GM21737 (cell line): ENCODE measurements around the gene NUP42.

ENCODE experiments used
- ATAC-seq: cut with Tn5 transposase; IDR thresholded peaks from one replicate; pipeline ENCODE4 v1.9.1; 2021; ENCODE audit warnings: mild to moderate bottlenecking, moderate library complexity; ENCODE audit not compliant: unreplicated experiment

NUP42 gene

DNA sequence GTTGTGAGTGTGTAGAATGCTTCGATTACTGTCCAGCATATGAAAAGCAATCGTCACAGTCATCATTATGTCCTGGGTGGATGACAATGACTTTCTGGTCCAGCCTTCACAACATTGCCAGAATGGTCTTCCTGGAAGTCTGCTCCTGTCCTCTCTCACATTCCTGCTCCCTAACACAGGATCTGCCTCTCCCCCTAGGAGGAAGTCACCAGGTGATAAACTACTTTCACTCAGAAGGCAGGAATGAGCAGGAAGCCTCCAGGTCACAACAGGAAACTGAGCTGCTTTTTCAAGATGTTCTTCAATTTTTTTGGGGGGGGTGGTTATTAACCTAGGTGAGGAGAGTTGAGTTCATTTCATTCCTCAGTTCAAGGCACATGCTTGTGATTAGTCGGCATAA, 51.1 kb downstream of the NUP42 start:
- no peak for ATAC-seq

DNA sequence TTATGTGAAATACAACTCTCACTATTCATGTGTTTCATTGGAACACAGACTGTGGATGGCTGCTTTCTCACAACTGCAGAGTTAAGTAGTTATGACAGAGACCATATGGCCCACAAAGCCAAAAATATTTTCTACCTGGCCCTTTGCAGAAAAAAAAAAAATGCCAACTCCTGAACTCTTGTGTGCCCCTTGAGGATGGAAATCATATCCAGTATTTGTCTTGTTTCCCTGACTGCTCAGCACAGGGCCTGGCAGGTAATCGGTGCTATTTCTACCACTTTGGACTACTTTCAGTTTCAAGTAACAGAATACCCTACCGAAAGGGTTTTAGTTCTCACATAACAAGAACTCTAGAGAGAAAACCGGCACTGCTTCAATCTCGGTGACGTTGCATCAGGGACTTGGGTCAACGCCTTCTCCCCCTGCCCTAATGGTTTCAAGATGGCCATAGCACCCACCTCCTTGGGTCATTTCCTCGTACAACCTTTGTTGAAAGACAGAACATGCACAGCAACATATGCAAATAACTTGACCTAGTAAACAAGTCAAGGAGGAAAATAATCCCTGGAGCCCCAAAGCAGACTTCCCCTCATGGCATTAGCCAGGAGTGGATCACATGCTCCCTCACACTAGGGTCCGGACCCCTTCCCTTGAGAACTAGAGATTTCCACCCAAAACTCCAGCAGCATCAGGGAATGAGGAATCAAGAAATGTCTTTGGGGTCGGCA, 52.9 kb downstream of the NUP42 start:
- no peak for ATAC-seq

DNA sequence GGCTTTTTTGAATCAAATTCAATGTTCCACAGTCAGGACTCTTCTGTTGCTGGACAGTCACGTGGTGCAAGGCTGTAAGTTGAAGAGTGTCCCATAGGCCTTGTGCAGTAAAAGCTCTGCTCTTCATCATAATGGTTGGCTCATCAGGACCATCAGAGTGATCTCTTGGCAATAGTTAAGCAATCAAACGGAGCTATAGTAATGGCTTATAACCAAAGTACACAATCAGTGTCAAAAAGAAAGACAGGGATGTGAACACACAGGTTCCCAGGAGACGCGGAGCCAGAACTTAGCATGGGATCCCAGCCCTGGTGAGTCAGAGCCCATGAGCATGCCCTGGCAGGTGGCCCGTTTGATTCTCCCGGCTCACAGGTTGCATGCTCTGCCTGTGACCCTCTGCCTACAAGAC, 54.0 kb downstream of the NUP42 start:
- no peak for ATAC-seq

DNA sequence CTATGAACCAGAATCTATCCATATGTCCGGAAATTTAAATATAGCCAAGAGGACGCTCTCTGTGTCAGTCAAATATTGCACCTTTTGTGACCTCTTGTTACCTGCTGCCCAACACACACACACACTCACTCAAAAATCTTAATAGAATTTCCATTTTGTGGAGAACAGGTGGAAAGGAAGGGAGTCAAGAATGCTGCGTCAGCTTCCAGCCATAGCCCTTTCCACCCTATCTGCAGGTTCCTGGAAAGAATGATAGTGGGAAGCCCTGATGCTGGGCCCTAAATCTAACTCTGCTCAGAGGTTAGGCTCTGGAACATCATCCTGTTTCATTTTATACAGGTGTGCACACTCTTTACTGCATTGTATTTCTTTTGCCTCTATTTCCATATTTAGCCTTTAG, 55.2 kb downstream of the NUP42 start:
- no peak for ATAC-seq

DNA sequence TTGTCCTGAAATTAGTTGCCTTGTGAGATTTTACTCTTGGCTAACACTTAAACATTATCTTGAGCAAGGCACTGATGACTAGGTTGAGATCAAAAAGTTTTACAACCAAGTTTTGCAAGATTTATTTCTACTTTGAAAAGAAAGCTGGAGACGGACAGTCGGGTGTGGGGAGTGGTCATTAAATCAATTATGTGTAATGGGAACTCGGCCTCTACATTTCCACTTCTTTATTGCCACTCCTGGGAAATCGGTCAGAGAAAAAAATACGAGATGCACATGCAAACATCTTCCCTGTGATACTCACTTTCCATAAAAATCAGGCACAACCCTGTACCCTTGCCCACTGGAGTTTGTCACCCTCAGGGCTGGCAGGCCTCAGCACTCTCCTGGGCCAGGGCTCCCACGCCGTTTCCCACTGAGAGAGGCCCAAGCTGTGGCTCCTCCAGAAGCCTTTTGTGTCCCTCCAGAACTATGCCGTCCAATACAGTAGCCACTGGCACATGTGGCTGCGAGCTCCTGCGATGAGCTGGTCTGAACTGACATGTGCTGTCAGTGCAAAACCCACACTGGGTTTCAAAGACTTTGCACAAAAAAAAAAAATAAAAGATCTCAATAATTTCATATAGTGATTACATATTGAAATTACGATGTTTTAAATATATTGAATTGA, 57.3 kb downstream of the NUP42 start:
- ATAC-seq = no peak

DNA sequence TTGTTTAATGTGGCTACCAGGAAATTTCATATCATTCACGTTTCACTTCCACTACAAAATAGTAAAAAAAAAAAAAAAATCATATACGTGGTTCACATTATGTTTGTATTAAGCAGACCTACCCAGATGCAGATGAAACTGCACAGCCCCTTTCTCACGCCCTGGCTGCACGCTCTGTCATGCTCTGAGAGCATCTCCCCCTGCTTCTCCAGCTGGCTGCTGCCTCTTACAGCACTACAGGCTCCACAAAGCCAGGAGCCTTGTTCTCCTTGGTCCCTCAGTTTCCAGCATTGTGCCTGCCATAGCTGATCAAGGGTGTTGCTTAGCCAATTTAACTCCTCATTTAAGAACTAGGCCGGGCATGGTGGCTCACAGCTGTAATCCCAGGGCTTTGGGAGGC, 57.9 kb downstream of the NUP42 start:
- no peak for ATAC-seq

DNA sequence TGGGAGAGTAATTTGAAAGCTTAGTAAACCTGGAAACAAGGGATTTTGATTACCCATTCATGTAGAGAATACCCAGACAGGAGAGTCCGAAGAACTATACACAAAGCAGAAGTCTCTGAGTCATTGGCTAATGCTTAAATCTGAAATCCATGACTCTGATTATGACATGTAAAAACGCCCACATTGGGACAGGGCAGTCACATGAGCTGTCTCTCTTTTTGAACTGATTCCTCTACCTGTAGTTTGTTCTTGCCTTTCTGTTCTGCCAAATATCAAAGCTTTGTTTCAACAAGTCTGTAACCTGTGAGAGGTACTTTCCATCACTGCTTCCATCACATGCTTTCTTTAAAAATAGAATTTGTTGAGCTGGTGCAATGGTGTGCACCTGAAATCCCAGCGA, 60.5 kb downstream of the NUP42 start:
- no peak for ATAC-seq

DNA sequence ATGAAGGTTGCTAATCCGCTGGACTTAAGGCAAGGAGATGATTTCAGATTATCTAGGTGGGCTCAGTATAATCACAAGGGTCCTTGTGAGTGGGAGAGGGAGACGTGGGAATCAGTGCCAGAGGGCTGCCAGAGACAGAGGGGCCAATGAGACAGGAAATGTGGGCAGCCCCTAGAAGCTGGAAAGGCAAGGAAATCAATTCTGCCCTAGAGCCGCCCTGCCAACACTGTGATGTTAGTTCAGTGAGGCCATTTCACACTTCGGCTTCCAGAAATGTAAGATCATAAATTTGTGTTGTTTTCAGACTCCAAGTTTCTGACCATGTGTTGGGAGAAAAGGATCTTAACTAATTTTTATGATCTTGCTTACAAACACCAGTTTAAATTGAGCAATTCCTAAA, 61.1 kb downstream of the NUP42 start:
- no peak for ATAC-seq

DNA sequence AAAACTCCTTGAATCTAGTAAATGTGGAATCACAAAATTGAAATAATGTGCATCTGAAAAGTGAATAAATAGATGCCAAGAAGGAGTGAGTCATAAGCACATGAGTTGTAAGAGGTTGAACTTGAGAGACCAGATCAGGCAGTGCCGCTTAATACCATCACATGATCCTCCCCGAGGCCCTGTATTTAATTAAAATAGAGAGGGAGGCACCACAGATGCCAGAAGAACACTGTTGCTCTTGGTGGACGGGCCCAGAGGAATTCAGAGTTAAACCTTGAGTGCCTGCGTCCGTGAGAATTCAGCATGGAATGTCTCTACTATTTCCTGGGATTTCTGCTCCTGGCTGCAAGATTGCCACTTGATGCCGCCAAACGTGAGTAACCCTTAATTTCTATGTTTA, 64.7 kb downstream of the NUP42 start, which contains the start of gene GPNMB:
Gene GPNMB, plus strand, starts transcription at position 221 of the 400 bp plus-strand sequence. Its CDS starts 83 bp downstream, at position 304.
- ATAC-seq = no peak

DNA sequence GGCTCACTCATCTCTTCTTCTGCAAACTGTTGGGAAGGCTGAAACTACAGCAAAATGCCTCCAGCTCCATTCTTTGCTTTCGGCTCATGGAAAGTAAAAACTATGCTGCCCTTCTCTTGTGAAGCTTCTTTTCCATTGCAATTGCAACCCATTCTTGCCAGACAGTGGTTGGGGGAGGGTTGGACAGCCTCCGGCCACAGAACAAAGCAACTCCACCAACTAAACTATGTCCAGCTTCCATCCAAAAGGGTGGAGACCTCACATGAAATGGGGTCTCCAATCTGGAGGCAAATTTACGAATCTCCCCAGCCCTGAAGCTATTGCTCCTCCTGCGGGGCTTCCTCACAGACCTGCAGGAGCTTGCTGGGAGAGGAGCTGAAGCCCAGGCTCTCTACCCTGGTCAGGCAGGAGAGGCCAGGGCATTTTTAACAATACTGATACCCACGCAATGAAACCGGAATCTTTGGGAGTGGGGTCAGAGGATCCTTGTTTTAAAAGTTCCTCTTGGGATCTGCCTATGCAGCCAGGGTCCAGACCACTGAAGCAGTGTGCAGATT, 65.3 kb downstream of the NUP42 start:
- no peak for ATAC-seq

DNA sequence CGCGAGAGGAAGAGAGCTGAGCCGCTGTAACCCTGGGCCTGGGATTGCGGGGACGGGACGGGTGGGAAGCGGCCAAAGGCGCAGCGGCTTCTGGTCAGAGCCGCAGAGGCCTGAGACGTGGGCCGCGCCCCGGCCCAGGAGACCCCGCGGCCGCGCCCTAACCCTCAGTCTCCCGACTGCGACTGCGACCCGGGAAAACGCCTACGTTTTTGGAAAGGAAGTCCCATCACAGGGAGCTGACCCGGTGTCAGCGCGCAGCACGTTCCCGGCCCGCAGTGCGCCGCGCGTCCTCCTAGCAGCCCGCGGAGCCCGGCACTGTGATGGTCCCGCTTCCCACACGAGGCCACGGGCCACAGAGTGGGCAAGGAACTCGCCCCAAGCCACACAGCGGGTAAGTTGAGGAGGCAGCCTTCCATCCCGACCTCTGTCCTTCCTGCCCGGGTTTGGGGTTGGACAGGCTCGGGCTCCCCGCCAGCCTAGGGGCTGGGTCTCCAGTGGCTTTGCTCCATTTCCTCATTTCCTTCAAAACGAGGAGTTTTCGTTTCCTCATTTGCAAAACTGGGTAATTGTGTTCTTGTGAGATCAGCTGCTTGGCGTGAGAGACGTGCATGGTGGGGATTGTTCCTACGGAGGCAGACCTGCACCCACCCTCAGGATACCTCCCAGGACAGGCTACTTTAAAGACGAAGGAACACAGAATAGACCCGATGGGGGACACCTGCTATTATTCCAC, 65.9 kb downstream of the NUP42 start:
- ATAC-seq = no peak

DNA sequence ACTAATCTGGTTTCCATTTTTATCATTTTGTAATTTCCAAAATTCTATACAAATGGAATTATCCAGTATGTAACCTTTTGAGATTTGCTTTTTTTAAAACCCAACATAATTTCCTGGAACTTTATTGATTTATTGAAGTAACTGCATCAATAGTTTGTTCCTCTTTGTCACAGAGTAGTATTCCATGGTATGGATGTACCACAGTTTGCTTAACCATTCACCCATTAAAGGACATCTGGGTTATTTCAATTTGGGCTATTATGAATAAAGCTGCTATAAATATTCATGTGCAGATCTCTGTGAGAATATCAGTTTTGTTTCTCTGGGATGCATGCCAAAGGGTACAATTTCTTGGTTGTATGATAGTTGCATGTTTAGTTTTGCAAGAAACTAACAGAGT, 67.6 kb downstream of the NUP42 start:
- no peak for ATAC-seq
